ENCODE measurements around the gene PCDHB10. TPM values are rescaled to one million over a fixed set of nuclear protein-coding genes. Genes with fewer than 3 reads are reported as not detected.
A peak's percentile ranks its signal among the peaks of the same experiment; 100 is the strongest.
"Not testable (repeated sequence)": the region's sequence is repeated elsewhere in the genome, so short reads cannot be mapped to it uniquely, and the experiment has no call there.

Gene PCDHB10
- total RNA-seq, 2 experiments from 2014 or later = not detected

DNA sequence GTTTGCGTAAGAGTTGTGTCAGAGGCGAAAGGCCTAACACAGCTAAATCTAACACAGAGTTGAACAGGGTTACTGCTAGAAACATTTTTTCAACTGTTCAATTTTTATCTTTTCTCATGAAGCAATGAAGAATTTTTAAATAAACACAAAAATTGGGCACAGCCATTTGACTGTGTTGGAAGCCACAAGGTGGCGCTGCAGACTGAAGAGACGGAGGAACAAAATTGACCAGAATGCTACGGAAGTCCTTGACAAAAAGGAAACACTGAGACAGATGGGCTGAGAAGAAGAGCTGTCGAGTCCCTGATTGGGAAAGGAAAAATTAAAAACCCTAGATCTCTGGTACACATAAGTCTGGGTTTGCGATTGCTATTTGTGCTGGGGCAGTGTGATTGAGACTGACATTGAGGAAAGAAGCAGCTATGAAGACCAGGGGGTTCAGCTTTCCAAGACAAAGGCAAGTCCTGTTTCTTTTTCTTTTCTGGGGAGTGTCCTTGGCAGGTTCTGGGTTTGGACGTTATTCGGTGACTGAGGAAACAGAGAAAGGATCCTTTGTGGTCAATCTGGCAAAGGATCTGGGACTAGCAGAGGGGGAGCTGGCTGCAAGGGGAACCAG lies 5.1 kb upstream of the PCDHB10 start, which contains the start of gene PCDHB9:
TSS of gene PCDHB9 (plus strand) at position 265 of the 616 bp plus-strand sequence. CDS start at position 423, 158 bp downstream.
- Histone ChIP-seq H3K9me3 (ENCODE audit: low read length) (no peaks in the 10 kb centered on the region), H3K36me3 (ENCODE audit: insufficient read depth, low read length) (no peaks in the 10 kb centered on the region), H3K4me2 (ENCODE audit: low read length) (peak within 1 kb of the TSS; percentile 30; the same call in 1 of the 2 replicates), H3K4me1 (ENCODE audit: insufficient read depth, low read length, poor library complexity, severe bottlenecking) (no peaks in the 10 kb centered on the region), H3K9me2 (ENCODE audit: insufficient read depth, low read length) (no peaks in the 10 kb centered on the region), H2AFZ (ENCODE audit: low read length) (peak within 1 kb of the TSS; percentile 63), H3K27ac (ENCODE audit: low read depth, low read length, poor library complexity, severe bottlenecking) (no peak within 1 kb of the TSS), H4K20me1 (ENCODE audit: insufficient read depth, low read length) (no peaks in the 10 kb centered on the region), H3K79me2 (ENCODE audit: insufficient read depth, low read depth, low read length) (no peaks in the 10 kb centered on the region), H3K4me3 (ENCODE audit: low read depth, low read length, poor library complexity, severe bottlenecking) (no peak within 1 kb of the TSS)
- POLR2A ChIA-PET = no interaction called here
- TF ChIP-seq CTCF (conservative IDR thresholded peaks at IDR 0.05; ENCODE audit: low read length) (peak; percentile 97), EZH2phosphoT487 (IDR thresholded peaks at IDR 0.05; ENCODE audit: borderline replicate concordance, low read depth, low read length) (no peak)
- intact Hi-C loops (cut with micrococcal nuclease; ENCODE audit: unreplicated experiment) = no loop called here
- no TSS peak for BruUV-seq (replicated peaks)
- DNase-seq (ENCODE audit: low spot score) = peak; percentile 56
- CTCF ChIA-PET (ENCODE audit: unreplicated experiment) = interaction anchor here (0.6 kb wide), 1 partner anchor 106 kb away, joined by 3 read pairs; no protein-coding TSS in a partner anchor

DNA sequence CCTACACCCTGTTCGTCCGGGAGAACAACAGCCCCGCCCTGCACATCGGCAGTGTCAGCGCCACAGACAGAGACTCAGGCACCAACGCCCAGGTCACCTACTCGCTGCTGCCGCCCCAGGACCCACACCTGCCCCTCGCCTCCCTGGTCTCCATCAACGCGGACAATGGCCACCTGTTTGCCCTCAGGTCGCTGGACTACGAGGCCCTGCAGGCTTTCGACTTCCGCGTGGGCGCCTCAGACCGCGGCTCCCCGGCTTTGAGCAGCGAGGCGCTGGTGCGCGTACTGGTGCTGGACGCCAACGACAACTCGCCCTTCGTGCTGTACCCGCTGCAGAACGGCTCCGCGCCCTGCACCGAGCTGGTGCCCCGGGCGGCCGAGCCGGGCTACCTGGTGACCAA lies 3.5 kb upstream of the PCDHB10 start:
- H3K4me2 ChIP-seq (ENCODE audit: low read length); H3K36me3 ChIP-seq (ENCODE audit: insufficient read depth, low read length); intact Hi-C loops (cut with micrococcal nuclease; ENCODE audit: unreplicated experiment); DNase-seq (ENCODE audit: low spot score); H3K27ac ChIP-seq (ENCODE audit: low read depth, low read length, poor library complexity, severe bottlenecking); H4K20me1 ChIP-seq (ENCODE audit: insufficient read depth, low read length); H3K9me2 ChIP-seq (ENCODE audit: insufficient read depth, low read length); H2AFZ ChIP-seq (ENCODE audit: low read length); BruUV-seq (replicated peaks); H3K9me3 ChIP-seq (ENCODE audit: low read length); H3K4me3 ChIP-seq (ENCODE audit: low read depth, low read length, poor library complexity, severe bottlenecking); H3K79me2 ChIP-seq (ENCODE audit: insufficient read depth, low read depth, low read length); H3K4me1 ChIP-seq (ENCODE audit: insufficient read depth, low read length, poor library complexity, severe bottlenecking); CTCF ChIA-PET (ENCODE audit: unreplicated experiment): not testable (repeated sequence)
- POLR2A ChIA-PET = interaction anchor here (0.6 kb wide), 1 partner anchor 238 kb away, joined by 3 read pairs; no protein-coding TSS in a partner anchor

DNA sequence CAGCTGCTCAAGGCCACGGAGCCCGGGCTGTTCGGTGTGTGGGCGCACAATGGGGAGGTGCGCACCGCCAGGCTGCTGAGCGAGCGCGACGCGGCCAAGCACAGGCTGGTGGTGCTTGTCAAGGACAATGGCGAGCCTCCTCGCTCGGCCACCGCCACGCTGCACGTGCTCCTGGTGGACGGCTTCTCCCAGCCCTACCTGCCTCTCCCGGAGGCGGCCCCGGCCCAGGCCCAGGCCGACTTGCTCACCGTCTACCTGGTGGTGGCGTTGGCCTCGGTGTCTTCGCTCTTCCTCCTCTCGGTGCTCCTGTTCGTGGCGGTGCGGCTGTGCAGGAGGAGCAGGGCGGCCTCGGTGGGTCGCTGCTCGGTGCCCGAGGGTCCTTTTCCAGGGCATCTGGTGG lies 3.0 kb upstream of the PCDHB10 start:
- H3K36me3 ChIP-seq (ENCODE audit: insufficient read depth, low read length); DNase-seq (ENCODE audit: low spot score); H3K4me3 ChIP-seq (ENCODE audit: low read depth, low read length, poor library complexity, severe bottlenecking); H3K27ac ChIP-seq (ENCODE audit: low read depth, low read length, poor library complexity, severe bottlenecking); H3K9me2 ChIP-seq (ENCODE audit: insufficient read depth, low read length); CTCF ChIA-PET (ENCODE audit: unreplicated experiment); H2AFZ ChIP-seq (ENCODE audit: low read length); H3K79me2 ChIP-seq (ENCODE audit: insufficient read depth, low read depth, low read length); BruUV-seq (replicated peaks); H3K4me1 ChIP-seq (ENCODE audit: insufficient read depth, low read length, poor library complexity, severe bottlenecking); H3K4me2 ChIP-seq (ENCODE audit: low read length); intact Hi-C loops (cut with micrococcal nuclease; ENCODE audit: unreplicated experiment); H4K20me1 ChIP-seq (ENCODE audit: insufficient read depth, low read length); H3K9me3 ChIP-seq (ENCODE audit: low read length); POLR2A ChIA-PET: not testable (repeated sequence)

DNA sequence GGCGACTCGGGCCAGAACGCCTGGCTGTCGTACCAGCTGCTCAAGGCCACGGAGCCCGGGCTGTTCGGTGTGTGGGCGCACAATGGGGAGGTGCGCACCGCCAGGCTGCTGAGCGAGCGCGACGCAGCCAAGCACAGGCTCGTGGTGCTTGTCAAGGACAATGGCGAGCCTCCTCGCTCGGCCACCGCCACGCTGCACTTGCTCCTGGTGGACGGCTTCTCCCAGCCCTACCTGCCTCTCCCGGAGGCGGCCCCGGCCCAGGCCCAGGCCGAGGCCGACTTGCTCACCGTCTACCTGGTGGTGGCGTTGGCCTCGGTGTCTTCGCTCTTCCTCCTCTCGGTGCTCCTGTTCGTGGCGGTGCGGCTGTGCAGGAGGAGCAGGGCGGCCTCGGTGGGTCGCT lies 2.2 kb downstream of the PCDHB10 start:
- H3K4me1 ChIP-seq (ENCODE audit: insufficient read depth, low read length, poor library complexity, severe bottlenecking); CTCF ChIA-PET (ENCODE audit: unreplicated experiment); H2AFZ ChIP-seq (ENCODE audit: low read length); H3K9me3 ChIP-seq (ENCODE audit: low read length); H3K36me3 ChIP-seq (ENCODE audit: insufficient read depth, low read length); H3K9me2 ChIP-seq (ENCODE audit: insufficient read depth, low read length); H3K4me3 ChIP-seq (ENCODE audit: low read depth, low read length, poor library complexity, severe bottlenecking); H3K4me2 ChIP-seq (ENCODE audit: low read length); H3K27ac ChIP-seq (ENCODE audit: low read depth, low read length, poor library complexity, severe bottlenecking); H3K79me2 ChIP-seq (ENCODE audit: insufficient read depth, low read depth, low read length); BruUV-seq (replicated peaks); H4K20me1 ChIP-seq (ENCODE audit: insufficient read depth, low read length); DNase-seq (ENCODE audit: low spot score); POLR2A ChIA-PET: not testable (repeated sequence)
- intact Hi-C loops (cut with micrococcal nuclease; ENCODE audit: unreplicated experiment) = loop anchor here (10.0 kb wide), 1 partner anchor 160 kb away; the partner anchor contains the start of genes PCDHGA4, PCDHGB1 and PCDHGB2

Data from OCI-LY7 (cell line).